ENCODE measurements around the gene RFPL4AL1.
"Not testable (repeated sequence)": the region's sequence is repeated elsewhere in the genome, so short reads cannot be mapped to it uniquely, and the experiment has no call there.

RFPL4AL1 gene

GRCh38 chr19:55753401-55753800 lies 15.5 kb upstream of the RFPL4AL1 start:
- Mint-ChIP-seq H3K27me3 (ENCODE audit: low read depth, poor library complexity) (no peaks in the 10 kb centered on the region), H3K36me3 (ENCODE audit: low read depth) (no peaks in the 10 kb centered on the region), H3K4me3 (no peak overlapping the region), H3K4me1 (no peaks in the 10 kb centered on the region), H3K27ac (no peak overlapping the region), H3K9me3 (peaks cover 82% of the 10 kb centered on the region)
- DNase-seq: no peak
- no peak for TF ChIP-seq CTCF (IDR thresholded peaks at IDR 0.05)

GRCh38 chr19:55756808-55757207 lies 12.1 kb upstream of the RFPL4AL1 start:
- H3K4me3 Mint-ChIP-seq; H3K27ac Mint-ChIP-seq; H3K36me3 Mint-ChIP-seq (ENCODE audit: low read depth); H3K4me1 Mint-ChIP-seq; DNase-seq; H3K27me3 Mint-ChIP-seq (ENCODE audit: low read depth, poor library complexity): not testable (repeated sequence)
- peaks cover 83% of the 10 kb centered on the region for H3K9me3 Mint-ChIP-seq

GRCh38 chr19:55758797-55759196 lies 10.1 kb upstream of the RFPL4AL1 start, which contains the start of gene RFPL4A:
Gene RFPL4A (plus strand): TSS chr19:55759097. CDS start chr19:55761801, 2,704 bp downstream.
- H3K27me3 Mint-ChIP-seq (ENCODE audit: low read depth, poor library complexity); H3K4me3 Mint-ChIP-seq; H3K4me1 Mint-ChIP-seq; DNase-seq; H3K36me3 Mint-ChIP-seq (ENCODE audit: low read depth); H3K27ac Mint-ChIP-seq: not testable (repeated sequence)
- peaks cover 72% of the 10 kb centered on the region for H3K9me3 Mint-ChIP-seq

GRCh38 chr19:55766466-55766865 lies 2.5 kb upstream of the RFPL4AL1 start:
- no peaks in the 10 kb centered on the region for H3K4me1 Mint-ChIP-seq
- TF ChIP-seq CTCF (IDR thresholded peaks at IDR 0.05): no peak
- no peaks in the 10 kb centered on the region for H3K36me3 Mint-ChIP-seq (ENCODE audit: low read depth)
- peaks cover 53% of the 10 kb centered on the region for H3K9me3 Mint-ChIP-seq
- no peaks in the 10 kb centered on the region for H3K27me3 Mint-ChIP-seq (ENCODE audit: low read depth, poor library complexity)
- no peak overlapping the region for H3K27ac Mint-ChIP-seq
- DNase-seq: no peak
- no peak overlapping the region for H3K4me3 Mint-ChIP-seq

GRCh38 chr19:55769632-55770031 lies 714 bp downstream of the RFPL4AL1 start:
- H3K4me1 Mint-ChIP-seq; H3K27me3 Mint-ChIP-seq (ENCODE audit: low read depth, poor library complexity); H3K36me3 Mint-ChIP-seq (ENCODE audit: low read depth); H3K27ac Mint-ChIP-seq; DNase-seq; H3K4me3 Mint-ChIP-seq: not testable (repeated sequence)
- H3K9me3 Mint-ChIP-seq: peaks cover 46% of the 10 kb centered on the region

GRCh38 chr19:55777528-55777927 lies 8.6 kb downstream of the RFPL4AL1 start:
- Mint-ChIP-seq H3K4me1 (no peaks in the 10 kb centered on the region), H3K27ac (no peak overlapping the region), H3K9me3 (peaks cover 76% of the 10 kb centered on the region), H3K4me3 (no peak overlapping the region), H3K36me3 (ENCODE audit: low read depth) (no peaks in the 10 kb centered on the region), H3K27me3 (ENCODE audit: low read depth, poor library complexity) (peaks cover 5% of the 10 kb centered on the region)
- no peak for DNase-seq
- TF ChIP-seq CTCF (IDR thresholded peaks at IDR 0.05): no peak

GRCh38 chr19:55778331-55778730 lies 9.4 kb downstream of the RFPL4AL1 start:
- no peaks in the 10 kb centered on the region for H3K4me1 Mint-ChIP-seq
- H3K4me3 Mint-ChIP-seq: no peak overlapping the region
- H3K9me3 Mint-ChIP-seq: peaks cover 84% of the 10 kb centered on the region
- no peaks in the 10 kb centered on the region for H3K36me3 Mint-ChIP-seq (ENCODE audit: low read depth)
- no peak for TF ChIP-seq CTCF (IDR thresholded peaks at IDR 0.05)
- no peak for DNase-seq
- no peak overlapping the region for H3K27ac Mint-ChIP-seq
- peaks cover 5% of the 10 kb centered on the region for H3K27me3 Mint-ChIP-seq (ENCODE audit: low read depth, poor library complexity)

Data from nephron progenitor cell (in vitro differentiated cells).